HG02885 (cell line): ENCODE data around the gene CCT8.

Source experiments
- ATAC-seq: cut with Tn5 transposase; IDR thresholded peaks from one replicate; pipeline ENCODE4 v1.9.1; 2021; ENCODE audit warnings: mild to moderate bottlenecking; ENCODE audit not compliant: unreplicated experiment, poor library complexity

The CCT8 gene

GRCh38 chr21:29073222-29074006, at the start of gene CCT8:
TSS of gene CCT8 (minus strand) at chr21:29073648. CDS start at chr21:29073590, 58 bp downstream.
- peak; percentile 91 for ATAC-seq

GRCh38 chr21:29121759-29122158, 48.3 kb upstream of the CCT8 start:
- ATAC-seq = peak; percentile 78

- peak; percentile 53 for ATAC-seq
Measured at GRCh38 chr21:29117372-29117955, 44.0 kb upstream of the CCT8 start.

GRCh38 chr21:29115899-29116298, 42.5 kb upstream of the CCT8 start:
- ATAC-seq = no peak

- ATAC-seq = no peak
Measured at GRCh38 chr21:29114765-29115500, 41.5 kb upstream of the CCT8 start.

GRCh38 chr21:29105218-29105617, 31.8 kb upstream of the CCT8 start:
- no peak for ATAC-seq

- peak; percentile 70 for ATAC-seq
Measured at GRCh38 chr21:29104239-29104708, 30.8 kb upstream of the CCT8 start.

- no peak for ATAC-seq
Measured at GRCh38 chr21:29102791-29103257, 29.4 kb upstream of the CCT8 start.

- no peak for ATAC-seq
Measured at GRCh38 chr21:29098156-29098555, 24.7 kb upstream of the CCT8 start.

GRCh38 chr21:29096218-29097015, 23.0 kb upstream of the CCT8 start:
- ATAC-seq = no peak

GRCh38 chr21:29092102-29092959, 18.9 kb upstream of the CCT8 start:
- no peak for ATAC-seq

GRCh38 chr21:29091033-29091432, 17.6 kb upstream of the CCT8 start:
- ATAC-seq = no peak

- no peak for ATAC-seq
Measured at GRCh38 chr21:29085106-29085752, 11.8 kb upstream of the CCT8 start.

- no peak for ATAC-seq
Measured at GRCh38 chr21:29084372-29084771, 10.9 kb upstream of the CCT8 start.

GRCh38 chr21:29083306-29083705, 9.9 kb upstream of the CCT8 start:
- ATAC-seq = no peak

- no peak for ATAC-seq
Measured at GRCh38 chr21:29082046-29082815, 8.8 kb upstream of the CCT8 start.

GRCh38 chr21:29080454-29080941, 7.0 kb upstream of the CCT8 start:
- no peak for ATAC-seq
